NCI-H2081 (cell line): ENCODE data around the gene CCDC169.
A peak's percentile ranks its signal among the peaks of the same experiment; 100 is the strongest.
"Not testable (repeated sequence)": the region's sequence is repeated elsewhere in the genome, so short reads cannot be mapped to it uniquely, and the experiment has no call there.

Experiments used
- DNase-seq, 2 experiments: peaks; one replicate each; lab custom pipeline; 2025; lab: John Stamatoyannopoulos, UW

Gene CCDC169

DNA sequence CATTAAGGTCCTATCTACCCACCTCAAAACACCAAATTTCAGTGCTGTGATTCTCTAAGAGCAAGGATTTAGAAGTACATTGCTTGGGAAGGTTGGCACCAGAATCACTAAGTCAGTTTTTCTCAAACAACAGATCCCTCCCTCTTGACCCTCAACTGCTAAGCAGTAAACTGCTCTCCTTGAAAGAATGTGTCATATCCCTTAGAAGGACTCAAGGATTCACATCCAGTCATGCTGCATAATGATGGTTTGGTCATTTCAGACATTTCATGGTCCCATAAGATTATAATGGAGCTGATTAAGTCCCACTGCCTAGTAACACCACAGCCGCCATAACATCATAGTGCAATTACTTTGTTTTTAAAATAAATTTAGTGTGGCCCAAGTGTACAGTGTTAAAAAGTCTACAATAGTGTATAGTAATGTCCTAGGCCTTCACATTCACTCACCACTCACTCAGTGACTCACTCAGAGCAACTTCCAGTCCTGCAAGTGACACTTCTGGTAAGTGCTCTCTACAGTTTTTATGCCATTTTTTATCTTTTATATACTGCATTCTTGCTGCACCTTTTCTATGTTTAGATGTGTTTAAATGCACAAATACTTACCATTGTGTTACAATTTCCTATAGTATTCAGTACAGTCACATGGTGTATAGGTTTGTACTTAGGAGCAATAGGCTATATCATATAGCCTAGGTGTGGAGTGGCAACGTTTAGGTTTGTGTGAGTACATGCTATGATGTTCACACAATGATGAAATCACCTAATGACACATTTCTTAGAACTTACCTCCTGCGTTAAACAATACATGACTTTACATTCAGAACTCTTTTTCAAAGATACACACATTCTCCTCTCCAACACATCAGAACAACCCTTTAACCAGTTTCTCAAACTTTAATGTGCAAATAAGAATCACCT, 15.7 kb upstream of the CCDC169 start:
- no peak for DNase-seq

DNA sequence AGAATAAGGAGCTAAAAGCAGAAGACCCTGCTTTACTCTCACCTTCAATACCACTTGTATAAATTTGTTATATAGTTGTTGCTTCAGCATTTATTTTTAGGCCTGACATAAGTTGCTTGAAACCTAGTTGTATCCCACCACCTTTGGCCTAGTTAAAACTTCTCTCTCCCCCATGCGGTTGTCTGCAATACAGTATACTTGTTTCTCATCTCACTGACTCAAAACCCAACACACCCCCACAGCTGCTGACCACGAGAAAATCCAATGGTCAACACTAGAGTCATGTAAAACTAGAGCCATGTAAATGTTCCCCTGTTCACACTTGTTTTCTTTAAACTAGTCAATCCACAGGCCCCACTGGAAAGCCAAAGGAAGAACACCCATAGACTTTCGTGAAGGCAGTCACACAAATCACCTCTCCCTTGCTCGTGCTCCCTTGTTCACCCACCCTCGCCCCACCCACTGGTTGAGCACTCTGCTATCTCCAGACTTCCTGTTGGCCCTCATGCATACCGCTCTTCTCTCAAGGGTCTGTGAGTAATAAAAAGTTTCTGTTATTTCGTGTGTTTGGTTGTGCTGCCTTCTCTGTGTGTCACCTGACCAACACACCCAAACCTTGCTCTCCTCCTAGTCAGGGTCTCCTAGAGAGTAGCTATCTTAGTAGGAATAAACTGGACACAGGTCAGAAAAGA, 12.9 kb upstream of the CCDC169 start:
- no peak for DNase-seq

DNA sequence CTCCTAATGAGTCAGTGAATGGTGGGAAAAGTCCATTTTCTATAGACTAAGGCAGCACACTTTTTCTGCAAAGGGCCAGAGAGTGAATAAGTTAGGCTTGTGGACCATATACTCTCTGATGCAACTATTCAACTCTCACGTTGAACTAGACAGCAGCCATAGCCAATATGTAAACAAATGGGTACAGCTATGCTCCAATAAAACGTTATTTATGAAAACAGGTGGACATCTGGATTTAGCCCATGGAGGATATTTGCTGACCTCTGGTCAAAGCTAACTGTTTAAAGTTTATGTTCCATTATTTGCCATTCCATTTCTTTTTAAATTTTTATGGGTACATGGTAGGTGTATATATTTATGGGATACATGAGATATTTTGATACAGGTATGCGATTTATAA, 4.7 kb upstream of the CCDC169 start:
- DNase-seq, result no peak

DNA sequence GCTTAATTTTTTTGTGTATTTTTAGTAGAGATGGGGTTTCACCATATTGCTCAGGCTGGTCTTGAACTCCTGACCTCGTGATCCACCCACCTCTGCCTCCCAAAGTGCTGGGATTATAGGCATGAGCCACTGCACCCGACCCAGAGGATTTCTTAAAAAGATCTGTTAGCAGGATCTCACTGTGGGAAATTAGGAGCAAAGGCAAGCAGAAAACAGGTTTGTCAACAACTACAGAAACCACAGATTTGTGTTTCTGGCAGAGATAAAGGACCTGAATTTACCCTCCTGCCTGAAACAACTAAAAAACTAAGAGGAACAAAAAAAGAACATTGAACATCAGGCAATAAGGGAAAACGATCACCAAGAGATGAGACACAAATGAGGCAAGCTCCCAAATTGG, 1.9 kb upstream of the CCDC169 start:
- DNase-seq, result not testable (repeated sequence)

DNA sequence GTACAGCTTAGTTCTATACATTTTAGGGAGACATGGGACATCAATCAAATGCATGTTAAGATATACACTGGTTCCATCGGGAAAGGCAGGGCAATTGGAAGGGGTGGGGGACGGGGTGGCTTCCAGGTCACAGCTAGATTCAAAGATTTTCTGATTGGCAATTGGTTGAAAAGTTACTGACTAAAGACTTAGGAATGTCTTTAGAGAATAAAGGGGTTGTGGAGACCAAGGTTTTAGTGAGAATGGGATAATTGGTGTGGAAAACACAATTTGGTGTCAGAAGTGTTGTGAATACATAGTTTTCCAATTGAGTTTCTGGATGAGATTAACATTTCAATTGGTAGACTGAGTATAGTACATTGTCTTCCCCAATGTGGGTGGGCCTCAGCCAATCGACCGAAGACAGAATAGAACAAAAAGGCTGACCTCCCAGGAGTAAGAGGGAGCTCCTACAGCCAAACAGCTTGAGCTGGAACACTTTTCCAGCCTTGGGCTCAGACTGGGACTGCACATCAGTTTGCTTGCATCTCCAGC, 988 bp upstream of the CCDC169 start:
- no peak for DNase-seq

DNA sequence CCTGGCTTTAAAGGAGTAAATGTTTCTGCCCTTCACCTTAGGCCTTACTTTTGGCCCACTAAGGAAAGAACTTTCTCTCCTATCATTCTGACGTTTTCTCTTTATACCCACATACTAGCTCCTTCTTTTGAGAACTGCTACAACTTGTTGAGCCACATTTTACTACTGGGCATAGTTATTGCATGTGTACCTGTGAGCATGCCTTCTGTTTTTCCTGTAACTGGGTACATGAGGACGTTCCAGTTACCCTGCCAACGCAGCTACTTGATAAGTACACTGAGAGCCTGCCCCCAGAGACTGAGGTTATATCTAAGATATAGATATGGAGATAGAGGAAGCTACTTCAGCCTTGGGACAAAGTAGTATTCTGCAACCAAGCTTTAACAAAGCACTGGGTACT, 3.5 kb downstream of the CCDC169 start:
- no peak for DNase-seq

DNA sequence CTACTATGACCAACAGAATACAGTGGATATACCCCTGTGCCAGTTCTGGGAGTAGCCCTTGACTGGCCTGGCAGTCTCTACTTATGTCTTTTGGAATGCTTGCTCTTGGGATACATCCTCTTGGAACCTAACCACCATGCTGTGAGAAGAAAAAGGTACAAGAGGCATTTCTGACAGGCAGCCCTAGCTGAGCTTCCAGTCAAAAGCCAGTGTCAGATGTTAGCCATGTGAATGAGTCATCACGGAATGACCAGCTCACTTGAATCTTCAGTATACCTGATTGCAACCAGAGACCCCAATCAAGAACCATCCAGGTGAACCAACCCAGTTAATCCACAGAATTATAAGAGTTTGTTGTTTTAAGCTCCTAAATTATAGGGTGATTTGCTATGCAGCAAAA, 4.1 kb downstream of the CCDC169 start:
- DNase-seq, result no peak

DNA sequence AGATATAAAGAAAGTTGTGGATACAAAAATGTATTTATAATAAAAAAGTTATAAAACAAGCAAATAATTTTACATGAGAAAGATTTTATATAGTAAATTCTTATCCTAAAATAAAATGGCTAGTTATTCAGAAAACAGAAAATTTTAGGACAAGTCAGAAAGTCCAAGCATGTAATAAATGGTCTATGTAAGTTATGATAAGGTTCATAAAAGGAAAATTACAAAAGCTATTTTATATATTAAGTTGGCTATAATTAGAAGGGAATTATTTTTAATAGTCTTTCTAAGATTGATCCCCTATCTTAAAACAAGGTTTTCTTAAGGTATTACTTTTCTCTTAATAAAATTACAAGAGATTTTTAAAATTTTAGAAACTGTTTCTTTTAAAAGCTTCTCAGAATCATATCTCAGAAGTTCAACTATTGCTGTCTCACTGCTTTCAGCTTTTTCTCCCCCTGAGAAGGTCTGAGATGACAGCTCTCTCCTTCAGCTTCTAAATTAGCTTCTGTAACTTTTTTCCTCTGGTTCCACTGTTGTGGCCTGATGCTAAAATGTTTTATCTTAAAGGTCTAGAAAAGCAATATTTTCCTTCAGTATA, 8.7 kb downstream of the CCDC169 start:
- DNase-seq, result peak in 1 of 2 experiments; percentile 10

DNA sequence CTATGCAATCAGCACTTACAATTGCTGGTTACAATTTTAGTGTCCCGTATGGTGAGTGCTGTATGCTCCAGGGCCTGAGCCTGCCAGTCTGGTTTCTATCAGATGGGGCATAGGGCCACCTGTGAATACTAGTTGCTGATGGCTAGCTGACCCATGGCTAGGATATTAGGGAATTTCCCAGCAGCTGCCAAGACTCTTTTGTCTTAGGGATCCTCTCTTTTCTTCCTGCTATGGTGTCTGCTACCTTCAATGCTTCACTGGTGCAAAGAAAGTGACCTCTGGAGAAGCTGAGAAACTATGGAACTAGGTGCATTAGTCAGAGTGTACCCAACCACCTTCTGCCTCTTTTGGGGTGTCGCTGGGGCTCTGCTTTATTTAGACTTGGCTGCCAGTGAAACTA, 11.6 kb downstream of the CCDC169 start:
- DNase-seq, result no peak

DNA sequence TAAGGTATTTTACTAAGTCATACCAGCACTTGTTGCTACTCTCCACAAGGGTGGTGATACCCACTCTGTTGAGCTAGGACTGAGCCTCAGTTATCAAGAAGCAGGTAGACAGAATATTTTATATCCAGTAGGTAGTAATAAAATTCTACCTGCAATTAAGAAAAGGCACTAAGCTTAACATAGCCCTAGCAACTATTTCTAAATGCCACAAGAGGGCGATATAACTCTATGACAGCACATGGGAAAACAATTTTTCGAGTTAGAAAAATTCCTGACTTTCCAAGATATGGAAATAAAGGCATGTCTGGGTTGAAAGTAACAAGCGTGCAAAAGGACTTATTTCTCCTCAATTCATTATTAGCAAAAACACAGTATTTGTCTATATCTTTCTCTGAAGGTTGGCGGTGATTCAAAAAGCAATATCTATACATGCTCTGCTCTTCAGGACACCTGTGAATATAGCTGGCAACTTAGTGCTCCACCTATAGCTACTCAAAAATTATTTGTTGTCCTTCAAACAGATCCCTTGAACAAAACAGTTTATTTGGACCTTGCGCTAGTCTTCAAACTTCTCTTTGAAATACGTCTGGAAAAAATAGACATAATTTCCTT, 14.7 kb downstream of the CCDC169 start:
- DNase-seq, result peak; percentile 24 to 37

DNA sequence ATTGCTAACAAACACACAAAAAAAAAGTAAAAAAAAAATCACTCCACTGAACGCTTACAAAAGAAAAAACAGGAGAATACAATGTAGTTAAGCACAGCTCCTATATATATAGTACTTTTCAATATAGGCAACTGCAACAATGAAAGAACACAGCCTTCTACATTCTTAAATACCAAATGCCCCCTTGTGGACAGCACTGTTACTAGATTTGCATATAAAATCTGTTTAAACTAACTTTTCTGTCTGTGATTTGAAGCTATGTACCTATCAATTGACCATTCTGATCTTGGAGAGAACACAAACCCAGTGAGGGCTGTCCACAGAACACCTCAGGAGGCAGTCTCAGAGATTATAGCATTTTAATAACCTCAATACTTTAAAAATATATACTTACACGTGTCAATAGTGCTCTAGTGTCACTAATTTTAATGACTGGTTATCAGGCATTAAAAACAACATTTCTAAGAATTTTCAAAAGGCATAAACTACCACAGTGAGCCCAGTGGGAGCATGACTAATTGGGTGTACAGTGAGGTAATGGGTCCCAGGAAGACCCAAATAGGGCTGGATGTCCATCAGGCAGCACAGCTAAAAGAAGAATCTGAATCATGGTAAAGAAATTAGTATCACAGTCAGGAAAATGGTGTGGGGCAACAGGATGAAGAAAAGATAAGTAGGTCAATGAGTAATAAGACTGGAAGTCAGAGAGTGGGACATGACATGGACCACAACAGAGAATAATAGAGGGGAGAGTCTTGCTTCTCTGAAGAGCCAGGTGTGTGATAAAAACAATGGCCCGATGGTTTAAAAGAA, 22.2 kb downstream of the CCDC169 start:
- peak; percentile 60 to 66 for DNase-seq

DNA sequence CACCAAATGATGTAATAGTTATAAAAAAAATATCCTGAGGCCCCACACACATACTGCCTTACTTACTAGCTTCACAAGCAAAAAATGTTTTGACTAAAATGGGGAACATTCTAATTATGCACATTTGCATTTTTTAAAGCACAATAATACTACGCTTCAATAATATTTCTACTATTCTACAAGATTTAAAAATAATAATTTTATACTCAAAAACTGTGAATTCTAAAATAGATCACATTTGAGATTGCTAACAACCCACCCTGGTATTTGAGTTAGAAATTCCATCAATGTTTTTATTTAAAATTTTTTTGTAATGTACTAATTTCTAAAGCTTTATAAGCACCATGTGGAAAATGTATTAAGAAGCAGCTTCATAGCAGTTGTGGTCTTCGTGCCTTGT, 24.2 kb downstream of the CCDC169 start:
- DNase-seq, result no peak

DNA sequence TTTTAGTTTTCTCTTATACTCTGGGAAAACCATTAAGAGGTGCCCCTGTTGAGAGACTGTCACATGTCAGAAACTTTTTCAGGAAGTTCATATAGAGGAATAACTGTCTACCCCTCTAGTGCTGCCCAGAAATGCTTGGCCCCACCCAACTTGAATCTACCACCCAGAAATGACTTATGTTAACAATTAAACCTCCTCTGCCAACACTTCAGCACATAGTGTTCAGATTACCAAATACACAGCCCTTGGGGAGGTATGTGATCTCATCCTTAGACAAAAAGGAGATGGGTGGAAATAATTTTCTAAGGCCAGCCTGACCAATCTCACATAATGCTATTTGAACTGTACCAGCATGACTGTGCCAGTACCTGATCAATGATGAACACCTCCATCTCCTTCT, 35.6 kb downstream of the CCDC169 start:
- DNase-seq, result no peak

DNA sequence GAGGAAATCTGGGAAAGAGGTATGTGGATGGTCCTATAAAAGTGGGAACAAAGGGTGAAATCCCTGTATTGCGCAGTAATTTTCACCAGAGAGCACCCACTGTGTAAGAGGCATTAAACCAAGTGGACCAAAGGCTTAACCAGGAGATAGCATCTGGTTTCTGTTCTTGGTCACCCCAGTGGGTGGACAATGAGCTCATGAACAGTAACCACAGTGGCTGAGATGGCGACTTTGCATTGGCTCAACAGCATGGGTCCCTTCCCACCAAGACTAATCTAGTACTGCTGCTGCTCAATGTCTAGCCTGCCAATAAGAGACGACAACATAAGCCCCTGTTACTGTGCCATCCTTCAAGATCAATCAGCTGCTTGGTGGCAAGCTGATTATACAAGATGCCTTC, 36.6 kb downstream of the CCDC169 start:
- no peak for DNase-seq

DNA sequence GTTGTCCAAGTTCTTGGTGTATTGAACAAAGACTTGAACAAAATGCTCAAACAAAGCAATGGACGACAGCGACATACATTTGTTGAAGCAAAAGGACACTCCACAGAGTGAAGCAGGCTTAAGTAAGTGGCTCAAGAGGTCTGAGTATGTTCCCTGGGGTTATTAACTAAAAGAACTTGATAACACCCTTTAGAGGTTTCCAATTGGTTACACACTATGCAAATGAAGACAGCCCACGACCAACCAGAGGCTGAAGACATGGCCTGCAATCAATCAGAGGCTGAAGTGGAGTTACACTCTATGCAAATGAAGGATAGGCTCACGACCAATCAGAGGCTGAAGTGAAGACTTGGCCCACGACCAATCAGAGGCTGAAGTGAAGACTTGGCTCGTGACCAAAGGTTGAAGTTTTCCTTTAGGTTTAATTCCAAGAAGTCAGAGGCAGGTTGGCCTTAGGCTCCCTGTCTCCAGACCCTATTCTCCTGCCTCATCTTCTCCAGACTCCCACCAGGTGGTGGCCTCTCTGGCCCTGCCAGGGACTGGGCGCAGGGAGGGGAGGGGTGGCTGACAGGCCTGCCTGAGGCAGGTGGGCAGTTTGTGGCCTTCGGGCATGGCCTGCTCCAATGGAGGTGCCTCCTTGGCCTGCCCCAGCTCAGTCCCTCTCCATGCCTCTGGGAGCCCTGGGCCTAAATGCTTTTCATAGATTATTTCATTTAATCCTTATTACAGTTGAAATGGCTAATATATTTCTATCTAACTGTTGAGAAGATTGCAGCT, 38.1 kb downstream of the CCDC169 start:
- DNase-seq, result no peak

DNA sequence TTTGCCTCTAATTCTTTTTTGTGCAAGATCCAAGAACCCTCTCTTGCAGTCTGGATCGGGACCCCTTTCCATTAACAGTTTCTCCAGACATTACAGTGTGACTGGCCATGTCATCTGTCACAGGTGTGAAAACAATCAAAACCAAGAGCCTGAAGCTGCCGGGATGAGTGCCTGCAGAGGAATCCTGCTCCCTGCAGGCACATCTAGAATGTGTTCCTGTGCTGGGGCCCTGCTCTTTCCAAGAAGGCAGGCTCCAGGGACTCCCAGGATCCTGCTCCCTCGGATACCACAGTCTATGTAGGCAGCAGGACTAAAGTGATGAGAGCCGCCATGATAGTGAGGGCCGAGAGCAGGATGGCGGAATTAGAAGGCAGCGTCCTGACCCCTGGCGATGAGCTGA, 38.8 kb downstream of the CCDC169 start:
- no peak for DNase-seq

DNA sequence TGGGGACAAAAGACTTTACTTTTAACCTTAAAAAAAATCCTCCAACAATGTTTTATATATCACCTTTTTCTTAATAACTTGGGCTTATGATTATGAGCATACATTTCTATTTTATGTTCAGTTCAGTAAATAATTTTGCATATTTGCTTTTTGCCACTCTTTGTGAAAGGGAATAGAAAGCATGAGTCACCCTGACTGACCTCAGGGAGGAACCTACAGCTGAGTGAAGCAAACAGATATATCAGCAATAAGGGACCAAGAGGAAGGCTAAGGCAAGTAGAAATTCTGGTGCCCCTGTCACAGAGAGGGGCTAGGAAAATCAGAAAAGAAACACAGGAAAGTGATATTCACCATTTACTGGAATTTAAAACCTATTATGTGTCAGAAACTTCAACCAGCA, 46.1 kb downstream of the CCDC169 start:
- no peak for DNase-seq

DNA sequence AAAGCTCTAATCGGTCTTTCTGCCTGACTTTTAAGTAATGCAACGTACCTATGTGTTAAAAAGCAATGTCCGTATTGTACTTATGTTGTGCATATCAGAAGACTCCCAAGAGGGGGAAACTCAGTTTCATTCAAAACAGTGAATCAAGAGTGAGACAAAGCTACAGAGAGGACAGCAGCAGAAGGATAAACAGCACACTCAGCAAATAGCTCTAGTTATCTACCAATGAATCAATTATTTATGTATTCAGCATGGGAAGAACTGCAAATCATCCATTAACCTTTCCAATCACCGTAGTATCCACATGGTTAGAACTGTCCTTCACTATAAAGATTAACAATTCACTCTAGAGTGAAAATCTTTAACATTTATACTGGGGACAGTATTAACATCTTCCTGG, 46.6 kb downstream of the CCDC169 start:
- DNase-seq, result no peak

DNA sequence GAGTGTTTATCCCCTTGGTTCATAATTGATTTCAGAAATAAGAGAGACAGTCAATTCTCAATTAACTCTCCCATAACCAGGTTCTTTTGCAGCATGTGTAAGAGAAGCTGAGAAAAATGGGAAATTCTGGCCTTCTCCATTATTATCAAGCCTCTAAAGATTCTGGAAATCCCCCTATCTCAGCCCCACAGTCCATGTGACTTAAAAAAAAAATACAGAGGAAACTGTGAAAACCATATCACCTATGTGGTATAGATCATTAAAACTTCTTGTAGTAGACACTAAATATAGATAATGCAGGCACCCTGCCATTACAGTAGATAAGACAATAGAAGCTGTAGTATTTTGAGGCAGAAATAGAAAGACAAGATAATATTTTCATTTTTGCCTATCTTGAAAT, 48.9 kb downstream of the CCDC169 start:
- DNase-seq, result no peak

DNA sequence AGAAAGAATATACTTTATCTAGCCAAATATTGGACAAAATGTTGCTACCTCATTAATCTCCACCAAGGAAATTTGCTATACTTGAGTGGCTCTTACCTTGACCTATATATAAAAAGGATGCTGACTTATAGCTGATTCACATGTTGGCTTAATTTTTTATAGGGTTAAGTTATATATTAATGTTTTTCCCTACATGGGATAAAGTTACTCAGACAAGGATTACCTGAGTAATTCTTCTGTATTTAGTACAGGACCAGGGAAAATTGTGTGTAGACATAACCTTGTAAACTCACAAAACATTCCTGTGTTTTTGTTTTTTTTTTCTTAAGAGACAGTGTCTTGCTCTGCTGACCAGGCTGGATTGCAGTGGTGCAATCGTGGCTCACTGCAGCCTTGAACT, 52.6 kb downstream of the CCDC169 start:
- DNase-seq, result no peak

DNA sequence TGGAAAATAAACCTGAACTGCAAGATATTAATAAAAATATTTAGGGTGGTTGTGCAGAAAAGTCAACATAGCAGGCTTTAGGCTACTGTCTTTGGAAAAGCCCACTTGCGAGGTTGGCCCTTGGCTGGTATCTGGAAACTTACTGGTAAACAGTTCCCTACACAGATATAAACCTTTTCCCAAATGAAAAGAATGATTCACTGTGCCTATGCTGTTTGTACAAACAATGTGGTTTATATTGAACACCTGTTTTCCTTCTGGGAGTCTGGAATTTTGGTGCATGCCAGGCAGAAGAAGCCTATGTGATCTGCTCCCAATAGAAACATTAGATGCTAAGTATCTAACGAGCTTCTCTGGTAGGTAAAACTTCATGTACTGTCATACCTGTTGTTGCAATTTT, 53.5 kb downstream of the CCDC169 start:
- no peak for DNase-seq
